ENCODE results near the gene HDAC2. TPM values are rescaled to one million over a fixed set of nuclear protein-coding genes. Genes with fewer than 3 reads are reported as not detected.

HDAC2 gene
- polyA plus RNA-seq, 1 donor from 2014 or later, result 307 TPM

- H2AFZ ChIP-seq (ENCODE audit: low read depth, low read length), result no peak overlapping the region
- H3K27ac ChIP-seq (ENCODE audit: low read length), result no peak overlapping the region
Measured at GRCh38 chr6:113979937-113980336, 9.0 kb upstream of the HDAC2 start.

GRCh38 chr6:113978084-113978675 lies 7.2 kb upstream of the HDAC2 start:
- Histone ChIP-seq H2AFZ (ENCODE audit: low read depth, low read length) (no peak overlapping the region), H3K27me3 (ENCODE audit: insufficient read depth, low read depth, low read length) (no peaks in the 10 kb centered on the region), H3K4me3 (ENCODE audit: low read length) (no peak overlapping the region), H3K79me2 (replicated peaks; ENCODE audit: insufficient read depth, low read length) (no peaks in the 10 kb centered on the region), H4K20me1 (ENCODE audit: insufficient read depth) (no peaks in the 10 kb centered on the region), H3K9ac (ENCODE audit: low read length) (no peak overlapping the region), H3K9me3 (ENCODE audit: low read length) (no peaks in the 10 kb centered on the region), H3K36me3 (ENCODE audit: insufficient read depth, low read length) (no peaks in the 10 kb centered on the region), H3K27ac (ENCODE audit: low read length) (no peak overlapping the region), H3K4me2 (ENCODE audit: low read length) (no peak overlapping the region), H3F3A (ENCODE audit: insufficient read depth, low read length, poor library complexity, severe bottlenecking) (no peaks in the 10 kb centered on the region), H3K9me2 (ENCODE audit: insufficient read depth, low read length) (no peaks in the 10 kb centered on the region)
- TF ChIP-seq REST (IDR thresholded peaks at IDR 0.05; ENCODE audit: borderline replicate concordance) (no peak), RAD21 (conservative IDR thresholded peaks at IDR 0.05) (no peak), TAF1 (IDR thresholded peaks at IDR 0.05; ENCODE audit: low read depth) (no peak), SMC3 (conservative IDR thresholded peaks at IDR 0.05; ENCODE audit: poor library complexity) (no peak), CTCF (IDR thresholded peaks at IDR 0.05; ENCODE audit: poor library complexity, severe bottlenecking) (no peak), EZH2 (IDR thresholded peaks at IDR 0.05; ENCODE audit: borderline replicate concordance, insufficient read depth, low read length, poor library complexity, severe bottlenecking) (no peak)

More at GRCh38 chr6:113979937-113980336, 9.0 kb upstream of the HDAC2 start:
- Histone ChIP-seq H3K79me2 (replicated peaks; ENCODE audit: insufficient read depth, low read length) (no peaks in the 10 kb centered on the region), H3K4me2 (ENCODE audit: low read length) (no peak overlapping the region), H3K9me2 (ENCODE audit: insufficient read depth, low read length) (no peaks in the 10 kb centered on the region), H3K9ac (ENCODE audit: low read length) (no peak overlapping the region), H3K36me3 (ENCODE audit: insufficient read depth, low read length) (no peaks in the 10 kb centered on the region), H4K20me1 (ENCODE audit: insufficient read depth) (no peaks in the 10 kb centered on the region), H3K27me3 (ENCODE audit: insufficient read depth, low read depth, low read length) (no peaks in the 10 kb centered on the region), H3K4me3 (ENCODE audit: low read length) (no peak overlapping the region), H3K9me3 (ENCODE audit: low read length) (no peaks in the 10 kb centered on the region), H3F3A (ENCODE audit: insufficient read depth, low read length, poor library complexity, severe bottlenecking) (no peaks in the 10 kb centered on the region)
- TF ChIP-seq EZH2 (IDR thresholded peaks at IDR 0.05; ENCODE audit: borderline replicate concordance, insufficient read depth, low read length, poor library complexity, severe bottlenecking) (no peak), POLR2AphosphoS5 (IDR thresholded peaks at IDR 0.05) (no peak), TAF1 (IDR thresholded peaks at IDR 0.05; ENCODE audit: low read depth) (no peak), MXI1 (conservative IDR thresholded peaks at IDR 0.05; ENCODE audit: poor library complexity, severe bottlenecking) (no peak), EP300 (conservative IDR thresholded peaks at IDR 0.05; ENCODE audit: poor library complexity, severe bottlenecking) (no peak), REST (IDR thresholded peaks at IDR 0.05; ENCODE audit: borderline replicate concordance) (no peak), CTCF (IDR thresholded peaks at IDR 0.05; ENCODE audit: poor library complexity, severe bottlenecking) (no peak), SMC3 (conservative IDR thresholded peaks at IDR 0.05; ENCODE audit: poor library complexity) (no peak)
